OCI-LY1 (cell line): ENCODE measurements around the gene RBM44.

Experiments used
- H2AFZ ChIP-seq: fragments of 200-600 bp; sonication (generic), shearing (Covaris generic); 2 replicates; pipeline ENCODE4 v1.6.0; 2014; ENCODE audit warnings: antibody characterized with exemption, mild to moderate bottlenecking, low read length
- H3F3A ChIP-seq: fragments of 200-600 bp; sonication (generic), shearing (Covaris generic); 2 replicates; pipeline ENCODE4 v1.6.0; 2014; ENCODE audit warnings: mild to moderate bottlenecking, antibody characterized with exemption, low read length, moderate library complexity; ENCODE audit not compliant: insufficient read depth
- H3K27ac ChIP-seq: fragments of 200-600 bp; sonication (generic); 2 replicates; pipeline ENCODE4 v1.5.1; 2014; ENCODE audit warnings: low read length, mixed run types, mild to moderate bottlenecking, low read depth; ENCODE audit not compliant: poor library complexity, severe bottlenecking
- H3K27me3 ChIP-seq: fragments of 200-600 bp; sonication (generic); 2 replicates; pipeline ENCODE4 v1.6.0; 2014; ENCODE audit warnings: antibody characterized with exemption, mild to moderate bottlenecking, low read length, moderate library complexity; ENCODE audit not compliant: insufficient read depth
- H3K36me3 ChIP-seq: fragments of 200-600 bp; sonication (generic); 2 replicates; pipeline ENCODE4 v1.6.1; 2014; ENCODE audit warnings: mild to moderate bottlenecking, antibody characterized with exemption, low read length, moderate library complexity, mixed read lengths; ENCODE audit not compliant: insufficient read depth
- H3K4me1 ChIP-seq: fragments of 200-600 bp; sonication (generic); 2 replicates; pipeline ENCODE4 v1.5.1; 2014; ENCODE audit warnings: mild to moderate bottlenecking, low read length, moderate library complexity; ENCODE audit not compliant: insufficient read depth, severe bottlenecking
- H3K4me2 ChIP-seq: fragments of 200-600 bp; sonication (generic), shearing (Covaris generic); 2 replicates; pipeline ENCODE4 v1.6.1; 2014; ENCODE audit warnings: low read length
- H3K4me3 ChIP-seq: fragments of 200-600 bp; sonication (generic); 2 replicates; pipeline ENCODE4 v1.5.1; 2014; ENCODE audit warnings: low read length, low read depth, mild to moderate bottlenecking, mixed read lengths; ENCODE audit not compliant: poor library complexity, severe bottlenecking
- H3K79me2 ChIP-seq: fragments of 200-600 bp; shearing (Covaris generic); 2 replicates; pipeline ENCODE4 v1.6.1; 2016; ENCODE audit warnings: mixed run types, low read length, mixed read lengths; ENCODE audit not compliant: insufficient read depth
- H3K9ac ChIP-seq: fragments of 200-600 bp; sonication (generic), shearing (Covaris generic); 2 replicates; pipeline ENCODE4 v1.6.1; 2014; ENCODE audit warnings: mild to moderate bottlenecking, low read length, mixed read lengths
- H3K9me2 ChIP-seq: fragments of 200-600 bp; sonication (generic), shearing (Covaris generic); 2 replicates; pipeline ENCODE4 v1.6.1; 2014; ENCODE audit warnings: low read depth, mild to moderate bottlenecking, low read length, mixed read lengths
- H3K9me3 ChIP-seq: fragments of 200-600 bp; shearing (Covaris generic); 2 replicates; pipeline ENCODE4 v1.6.1; 2014; ENCODE audit warnings: low read length, mixed read lengths
- H4K20me1 ChIP-seq: fragments of 200-600 bp; sonication (generic), shearing (Covaris generic); 2 replicates; pipeline ENCODE4 v1.6.0; 2016; ENCODE audit warnings: mild to moderate bottlenecking, low read length; ENCODE audit not compliant: insufficient read depth
- EZH2 ChIP-seq: fragments of 200-600 bp; sonication (generic), shearing (Covaris generic); IDR thresholded peaks from 2 replicates; pipeline ENCODE4 v1.8.0; 2017; ENCODE audit warnings: borderline replicate concordance, mixed run types, mild to moderate bottlenecking, antibody characterized with exemption, low read length, moderate library complexity, mixed read lengths
- TF ChIP-seq, protein P1 (sequence below): fragments of 200-600 bp; sonication (generic), shearing (Covaris generic); IDR thresholded peaks from 2 replicates; pipeline ENCODE4 v1.5.1; 2017; ENCODE audit warnings: mild to moderate bottlenecking, antibody characterized with exemption, low read length, moderate library complexity, mixed read lengths

The RBM44 gene

GRCh38 chr2:237801466-237801865 is 2.9 kb downstream of the RBM44 start:
- no peak overlapping the region for H3K27ac ChIP-seq
- no peak overlapping the region for H3K4me2 ChIP-seq
- no peaks in the 10 kb centered on the region for H3K79me2 ChIP-seq
- H3K9me2 ChIP-seq = no peaks in the 10 kb centered on the region
- H3K27me3 ChIP-seq = no peaks in the 10 kb centered on the region
- no peaks in the 10 kb centered on the region for H3K4me1 ChIP-seq
- no peaks in the 10 kb centered on the region for H4K20me1 ChIP-seq
- no peaks in the 10 kb centered on the region for H3F3A ChIP-seq
- no peak overlapping the region for H3K9ac ChIP-seq
- no peak overlapping the region for H2AFZ ChIP-seq
- no peak overlapping the region for H3K4me3 ChIP-seq
- H3K36me3 ChIP-seq = no peaks in the 10 kb centered on the region
- no peaks in the 10 kb centered on the region for H3K9me3 ChIP-seq
- TF ChIP-seq EZH2 = no peak
- TF ChIP-seq, protein P1, sequence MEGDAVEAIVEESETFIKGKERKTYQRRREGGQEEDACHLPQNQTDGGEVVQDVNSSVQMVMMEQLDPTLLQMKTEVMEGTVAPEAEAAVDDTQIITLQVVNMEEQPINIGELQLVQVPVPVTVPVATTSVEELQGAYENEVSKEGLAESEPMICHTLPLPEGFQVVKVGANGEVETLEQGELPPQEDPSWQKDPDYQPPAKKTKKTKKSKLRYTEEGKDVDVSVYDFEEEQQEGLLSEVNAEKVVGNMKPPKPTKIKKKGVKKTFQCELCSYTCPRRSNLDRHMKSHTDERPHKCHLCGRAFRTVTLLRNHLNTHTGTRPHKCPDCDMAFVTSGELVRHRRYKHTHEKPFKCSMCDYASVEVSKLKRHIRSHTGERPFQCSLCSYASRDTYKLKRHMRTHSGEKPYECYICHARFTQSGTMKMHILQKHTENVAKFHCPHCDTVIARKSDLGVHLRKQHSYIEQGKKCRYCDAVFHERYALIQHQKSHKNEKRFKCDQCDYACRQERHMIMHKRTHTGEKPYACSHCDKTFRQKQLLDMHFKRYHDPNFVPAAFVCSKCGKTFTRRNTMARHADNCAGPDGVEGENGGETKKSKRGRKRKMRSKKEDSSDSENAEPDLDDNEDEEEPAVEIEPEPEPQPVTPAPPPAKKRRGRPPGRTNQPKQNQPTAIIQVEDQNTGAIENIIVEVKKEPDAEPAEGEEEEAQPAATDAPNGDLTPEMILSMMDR = no peak

DNA sequence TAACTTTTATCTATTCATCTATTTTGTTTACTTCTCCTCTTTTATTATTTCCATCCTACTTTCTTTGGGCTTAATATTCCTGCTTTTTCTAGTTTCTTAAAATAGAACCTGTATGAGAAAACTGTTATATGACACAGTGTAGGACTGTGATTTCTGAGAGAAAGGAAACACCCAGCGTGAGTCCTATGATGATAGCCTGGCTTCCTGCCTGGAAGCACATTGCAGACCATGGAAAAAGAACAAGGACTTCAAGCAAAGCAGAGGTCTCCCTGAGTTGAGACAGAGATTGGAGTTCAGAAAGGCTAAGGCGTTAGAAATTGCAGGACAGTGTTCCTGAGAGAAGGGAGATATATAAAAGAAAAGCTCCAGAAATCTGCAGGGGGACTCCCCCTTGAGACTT is 7.8 kb downstream of the RBM44 start:
- no peaks in the 10 kb centered on the region for H3K36me3 ChIP-seq
- H4K20me1 ChIP-seq = no peaks in the 10 kb centered on the region
- H3K27ac ChIP-seq = no peak overlapping the region
- H3K4me1 ChIP-seq = no peaks in the 10 kb centered on the region
- H3K9me2 ChIP-seq = no peaks in the 10 kb centered on the region
- no peaks in the 10 kb centered on the region for H3K9me3 ChIP-seq
- no peaks in the 10 kb centered on the region for H3K27me3 ChIP-seq
- H3F3A ChIP-seq = no peaks in the 10 kb centered on the region
- H2AFZ ChIP-seq = no peak overlapping the region
- H3K4me3 ChIP-seq = no peak overlapping the region
- H3K9ac ChIP-seq = no peak overlapping the region
- H3K4me2 ChIP-seq = no peak overlapping the region
- TF ChIP-seq, protein P1 = no peak
- TF ChIP-seq EZH2 = no peak
- no peaks in the 10 kb centered on the region for H3K79me2 ChIP-seq

GRCh38 chr2:237815637-237816036 is 17.1 kb downstream of the RBM44 start:
- no peaks in the 10 kb centered on the region for H3K4me1 ChIP-seq
- H3K9ac ChIP-seq = no peak overlapping the region
- TF ChIP-seq, protein P1 = no peak
- no peak for TF ChIP-seq EZH2
- H3K79me2 ChIP-seq = no peaks in the 10 kb centered on the region
- H3K4me3 ChIP-seq = no peak overlapping the region
- no peaks in the 10 kb centered on the region for H3K9me3 ChIP-seq
- H3K27ac ChIP-seq = no peak overlapping the region
- H4K20me1 ChIP-seq = no peaks in the 10 kb centered on the region
- H3K36me3 ChIP-seq = no peaks in the 10 kb centered on the region
- no peak overlapping the region for H3K4me2 ChIP-seq
- no peaks in the 10 kb centered on the region for H3F3A ChIP-seq
- H2AFZ ChIP-seq = no peak overlapping the region
- no peaks in the 10 kb centered on the region for H3K9me2 ChIP-seq
- no peaks in the 10 kb centered on the region for H3K27me3 ChIP-seq
